Adrenal gland (tissue), 12 donors: ENCODE measurements around the gene CORO2B. TPM values are rescaled to one million over a fixed set of nuclear protein-coding genes. Genes with fewer than 3 reads are reported as not detected.

Experiments used
- DNase-seq, 7 donors: peaks; one replicate each; pipeline ENCODE4 v3.0.0-alpha.2; 2019 to 2020
- H3K27ac ChIP-seq, 5 donors: fragments of 200-600 bp; sonication (generic) in 4 of 5; 1 replicate in 3 of 5; 2 replicates in 2 of 5; pipeline versions ENCODE4 v1.5.1 to v1.8.0; 2016 to 2020; ENCODE audit warnings: mild to moderate bottlenecking in 1 of 5
- H3K27me3 ChIP-seq: fragments of 200-600 bp; 2 replicates; pipeline ENCODE4 v1.8.0; 2021
- H3K36me3 ChIP-seq, 2 donors: fragments of 200-600 bp; replicated peaks in 1 of 2; 1 replicate in 1 of 2; 2 replicates in 1 of 2; pipeline versions ENCODE4 v1.5.1 to v1.8.0; 2018 to 2022
- H3K4me1 ChIP-seq, 2 donors: fragments of 200-600 bp; replicated peaks in 1 of 2; 1 replicate in 1 of 2; 2 replicates in 1 of 2; pipeline versions ENCODE4 v1.5.1 to v1.8.0; 2018 to 2021
- H3K4me3 ChIP-seq, 4 donors: fragments of 200-600 bp; sonication (generic) in 3 of 4; one replicate each; pipeline ENCODE4 v1.5.1; 2016 to 2018
- H3K9me3 ChIP-seq, 3 donors: fragments of 200-600 bp; sonication (generic) in 1 of 3; replicated peaks in 1 of 3; 1 replicate in 2 of 3; 2 replicates in 1 of 3; pipeline versions ENCODE4 v1.5.1 to v1.8.0; 2016 to 2021
- POLR2A ChIP-seq, 2 donors: fragments of 450-650 bp; IDR thresholded peaks; one replicate each; pipeline ENCODE4 v1.6.1; 2017; ENCODE audit warnings: antibody characterized with exemption in 2 of 2, mild to moderate bottlenecking in 2 of 2, moderate library complexity in 1 of 2
- whole genome bisulfite sequencing, 4 donors: extraction: QIAGEN DNeasy Blood & Tissue Kit in 2 of 4; methylation state at CpG; one replicate each; pipeline versions ENCODE4 v1.1.5 to v1.1.7; 2013 to 2017; 5-methylcytosine and 5-hydroxymethylcytosine counted together
- intact Hi-C, 2 donors: fragments of 100-400 bp; cut with DNase I; formaldehyde crosslinking; loops; one replicate each; pipeline versions ENCODE4 v1.14.1 to v1.15.0; 2022 to 2023
- polyA plus RNA-seq, 3 donors: library from polyadenylated mRNA; stranded (reverse); fragments of 200-250 nt in 2 of 3; fragments of 350-450 nt in 1 of 3; fragmentation: Illumina TruSeq in 1 of 3; extraction: RNeasy Lipid Tissue Mini Kit (QIAGEN cat#74804) in 1 of 3; gene quantifications; one replicate each; pipeline ENCODE4 v1.2.3, GENCODE V29; 2013 to 2014
- total RNA-seq, 9 donors: library from RNA; depleted of rRNA in 4 of 9; stranded (reverse); fragments of >200 nt in 4 of 9; fragments of 120-200 nt in 1 of 9; fragmentation: NEBNext Ultra II Directional in 1 of 9; extraction: Animal tissue kit (Norgen Biotek cat#: 25700) in 1 of 9; gene quantifications; one replicate each; pipeline versions ENCODE4 v1.1.0 to v1.2.4, GENCODE V29; 2013 to 2023
- TF ChIP-seq, protein P1 (sequence below), 6 experiments: fragments of 450-650 bp in 4 of 6; fragments of 200-600 bp in 2 of 6; sonication (generic) in 1 of 6; IDR thresholded peaks; 1 replicate in 5 of 6; 2 replicates in 1 of 6; pipeline versions ENCODE4 v1.5.1 to v1.8.0; 2016 to 2021; ENCODE audit warnings: antibody characterized with exemption in 6 of 6, mild to moderate bottlenecking in 2 of 6, moderate library complexity in 1 of 6
- donor health status: healthy with polysubstance abuse.
- donor health status: Bipolar disorder and iron deficiency.
- donor health status: DM: yes; HTN: yes; CAD: no.
- donor health status: DM: no; HTN: no; CAD: no.
- donor health status: DM: no; HTN: no; CAD: no.
- donor health status: DM: yes; HTN: yes; CAD: no.

Gene CORO2B
- total and polyA plus RNA-seq, 12 donors = 2.8 to 8.4 (median 4.3) TPM

DNA sequence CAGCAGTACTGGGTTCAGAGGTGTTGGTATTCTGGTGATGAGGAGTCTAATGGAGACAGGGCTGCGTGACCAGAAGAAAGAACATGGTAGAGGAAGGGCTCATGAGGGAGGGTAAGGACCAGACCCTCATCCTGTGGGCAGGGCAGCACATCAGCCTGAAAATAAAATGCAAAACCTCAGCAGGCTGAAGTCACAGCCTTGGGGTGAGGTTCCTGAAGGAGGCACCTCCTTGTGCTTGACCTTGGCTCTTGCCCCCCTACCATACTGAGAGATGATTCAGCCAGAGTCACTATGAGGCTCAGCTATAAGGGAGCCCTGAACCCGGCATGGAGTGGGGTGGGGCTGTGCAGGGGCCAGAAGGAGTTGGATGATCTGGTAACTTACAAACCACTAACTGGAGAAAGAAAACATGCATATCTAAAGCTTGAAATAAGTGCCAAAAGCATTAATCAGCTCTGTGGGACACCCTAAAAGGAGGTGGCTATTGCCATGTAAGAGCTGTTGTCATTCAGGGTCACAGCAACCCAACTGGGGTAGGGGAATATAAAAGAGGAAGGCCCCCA is 60.2 kb downstream of the CORO2B start:
- Histone ChIP-seq H3K4me1 (peaks cover 0 to 9% of the 10 kb centered on the region in 2 donors), H3K27me3 (no peaks in the 10 kb centered on the region), H3K36me3 (no peaks in the 10 kb centered on the region), H3K4me3 (no peak overlapping the region), H3K27ac (peak overlapping the region in 1 of 5 donors; percentile 65), H3K9me3 (no peaks in the 10 kb centered on the region)
- DNase-seq = no peak
- TF ChIP-seq, protein P1, sequence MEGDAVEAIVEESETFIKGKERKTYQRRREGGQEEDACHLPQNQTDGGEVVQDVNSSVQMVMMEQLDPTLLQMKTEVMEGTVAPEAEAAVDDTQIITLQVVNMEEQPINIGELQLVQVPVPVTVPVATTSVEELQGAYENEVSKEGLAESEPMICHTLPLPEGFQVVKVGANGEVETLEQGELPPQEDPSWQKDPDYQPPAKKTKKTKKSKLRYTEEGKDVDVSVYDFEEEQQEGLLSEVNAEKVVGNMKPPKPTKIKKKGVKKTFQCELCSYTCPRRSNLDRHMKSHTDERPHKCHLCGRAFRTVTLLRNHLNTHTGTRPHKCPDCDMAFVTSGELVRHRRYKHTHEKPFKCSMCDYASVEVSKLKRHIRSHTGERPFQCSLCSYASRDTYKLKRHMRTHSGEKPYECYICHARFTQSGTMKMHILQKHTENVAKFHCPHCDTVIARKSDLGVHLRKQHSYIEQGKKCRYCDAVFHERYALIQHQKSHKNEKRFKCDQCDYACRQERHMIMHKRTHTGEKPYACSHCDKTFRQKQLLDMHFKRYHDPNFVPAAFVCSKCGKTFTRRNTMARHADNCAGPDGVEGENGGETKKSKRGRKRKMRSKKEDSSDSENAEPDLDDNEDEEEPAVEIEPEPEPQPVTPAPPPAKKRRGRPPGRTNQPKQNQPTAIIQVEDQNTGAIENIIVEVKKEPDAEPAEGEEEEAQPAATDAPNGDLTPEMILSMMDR (IDR thresholded peaks at IDR 0.05) = no peak
- no peak for TF ChIP-seq POLR2A (IDR thresholded peaks at IDR 0.05)
- intact Hi-C loops = no loop called here
- 71 to 88% (median 82%) methylated on average over 2 of the region's 2 CpGs for WGBS, 4 donors

GRCh38 chr15:68639926-68640600 is 61.3 kb downstream of the CORO2B start:
- no peaks in the 10 kb centered on the region for H3K27me3 ChIP-seq
- no peaks in the 10 kb centered on the region for H3K9me3 ChIP-seq
- WGBS, 4 donors = 82 to 97% (median 85%) methylated on average over 7 of the region's 7 CpGs
- no peak for TF ChIP-seq POLR2A (IDR thresholded peaks at IDR 0.05)
- TF ChIP-seq, protein P1 (IDR thresholded peaks at IDR 0.05) = no peak
- no peak overlapping the region for H3K4me3 ChIP-seq
- no peak for DNase-seq
- no peaks in the 10 kb centered on the region for H3K36me3 ChIP-seq
- H3K4me1 ChIP-seq = peaks cover 0 to 9% of the 10 kb centered on the region in 2 donors
- intact Hi-C loops = no loop called here
- H3K27ac ChIP-seq = peak overlapping the region in 1 of 5 donors; percentile 65

- H3K27ac ChIP-seq = peak overlapping the region in 2 of 5 donors; percentile 26 to 73
- TF ChIP-seq, protein P1 (IDR thresholded peaks at IDR 0.05) = no peak
- TF ChIP-seq POLR2A (IDR thresholded peaks at IDR 0.05) = no peak
- H3K4me1 ChIP-seq = peaks cover 0 to 9% of the 10 kb centered on the region in 2 donors
- H3K27me3 ChIP-seq = no peaks in the 10 kb centered on the region
- peak in 6 of 7 donors; percentile 33 to 65 (median 46) for DNase-seq
- WGBS, 4 donors = 42 to 50% (median 48%) methylated on average over 4 to 8 of the region's 8 CpGs
- intact Hi-C loops = no loop called here
- H3K4me3 ChIP-seq = no peak overlapping the region
- H3K9me3 ChIP-seq = no peaks in the 10 kb centered on the region
- no peaks in the 10 kb centered on the region for H3K36me3 ChIP-seq
Measured at GRCh38 chr15:68640791-68641331, 62.1 kb downstream of the CORO2B start.

GRCh38 chr15:68641376-68641775 is 62.6 kb downstream of the CORO2B start:
- Histone ChIP-seq H3K27me3 (no peaks in the 10 kb centered on the region), H3K27ac (peak overlapping the region in 2 of 5 donors; percentile 26 to 73), H3K4me3 (no peak overlapping the region), H3K4me1 (peaks cover 0 to 9% of the 10 kb centered on the region in 2 donors), H3K9me3 (no peaks in the 10 kb centered on the region), H3K36me3 (no peaks in the 10 kb centered on the region)
- no peak for TF ChIP-seq POLR2A (IDR thresholded peaks at IDR 0.05)
- TF ChIP-seq, protein P1 (IDR thresholded peaks at IDR 0.05) = no peak
- WGBS, 4 donors = 83 to 89% (median 86%) methylated on average over 7 of the region's 7 CpGs
- intact Hi-C loops = no loop called here
- no peak for DNase-seq
